Endothelial cell of coronary artery (primary cell): Measurements from ENCODE around the gene GUK1. TPM values are rescaled to one million over a fixed set of nuclear protein-coding genes. Genes with fewer than 3 reads are reported as not detected.

ENCODE experiments used
- total RNA-seq: library from RNA; depleted of rRNA; stranded (reverse); fragments of >200 nt; gene quantifications from 2 replicates; pipeline ENCODE4 v1.2.3, GENCODE V29; 2014

The GUK1 gene
- 472 and 568 TPM in 2 replicates for total RNA-seq

GRCh38 chr1:228139931-228140723 lies at the start of gene GUK1:
Gene GUK1, plus strand, starts transcription at chr1:228140279. Its CDS starts 24 bp downstream, at chr1:228140303.

DNA sequence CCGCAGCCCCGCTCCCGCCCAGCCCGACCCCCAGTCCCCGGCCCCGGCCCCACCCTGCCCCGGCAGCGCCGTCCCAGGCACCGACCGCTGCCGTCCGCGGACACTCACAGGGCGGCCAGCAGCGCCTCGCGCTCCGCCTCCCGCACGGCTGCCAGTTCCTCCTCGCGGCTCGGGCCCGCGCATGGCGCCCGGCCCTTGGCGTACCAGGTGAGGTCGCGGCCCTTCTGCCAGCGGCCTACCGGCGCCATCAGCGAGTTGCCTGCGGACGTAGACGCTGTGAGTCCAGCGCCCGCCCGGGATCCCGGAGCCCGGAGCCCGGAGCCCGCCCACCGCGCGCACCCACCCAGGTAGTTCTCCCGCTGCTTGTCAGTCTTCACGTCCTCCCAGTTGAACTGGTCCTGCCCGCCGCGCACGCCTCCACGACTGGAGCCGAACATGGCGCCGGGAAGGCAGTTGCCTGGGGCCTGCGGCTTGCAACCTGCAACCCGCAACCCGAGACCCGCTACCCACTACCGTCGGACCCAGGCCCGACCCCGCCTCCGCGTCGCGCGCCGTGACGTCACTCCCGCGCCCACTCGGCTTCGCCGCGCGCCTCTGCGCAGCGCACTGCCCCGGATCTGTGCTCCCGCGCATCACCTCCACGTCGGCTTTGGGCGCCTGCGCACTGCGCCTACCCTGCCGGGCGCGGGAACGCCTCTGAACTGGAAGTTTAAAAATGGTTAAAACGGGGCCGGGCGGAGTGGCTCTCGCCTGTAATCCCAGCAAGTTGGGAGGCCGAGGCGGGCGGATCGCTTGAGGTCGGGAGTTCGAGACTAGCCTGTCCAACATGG lies 37.1 kb upstream of the GUK1 start, which contains the start of gene C1orf35:
C1orf35 (minus strand) TSS at position 535 of the 830 bp plus-strand sequence; CDS start at position 437, 98 bp downstream.

DNA sequence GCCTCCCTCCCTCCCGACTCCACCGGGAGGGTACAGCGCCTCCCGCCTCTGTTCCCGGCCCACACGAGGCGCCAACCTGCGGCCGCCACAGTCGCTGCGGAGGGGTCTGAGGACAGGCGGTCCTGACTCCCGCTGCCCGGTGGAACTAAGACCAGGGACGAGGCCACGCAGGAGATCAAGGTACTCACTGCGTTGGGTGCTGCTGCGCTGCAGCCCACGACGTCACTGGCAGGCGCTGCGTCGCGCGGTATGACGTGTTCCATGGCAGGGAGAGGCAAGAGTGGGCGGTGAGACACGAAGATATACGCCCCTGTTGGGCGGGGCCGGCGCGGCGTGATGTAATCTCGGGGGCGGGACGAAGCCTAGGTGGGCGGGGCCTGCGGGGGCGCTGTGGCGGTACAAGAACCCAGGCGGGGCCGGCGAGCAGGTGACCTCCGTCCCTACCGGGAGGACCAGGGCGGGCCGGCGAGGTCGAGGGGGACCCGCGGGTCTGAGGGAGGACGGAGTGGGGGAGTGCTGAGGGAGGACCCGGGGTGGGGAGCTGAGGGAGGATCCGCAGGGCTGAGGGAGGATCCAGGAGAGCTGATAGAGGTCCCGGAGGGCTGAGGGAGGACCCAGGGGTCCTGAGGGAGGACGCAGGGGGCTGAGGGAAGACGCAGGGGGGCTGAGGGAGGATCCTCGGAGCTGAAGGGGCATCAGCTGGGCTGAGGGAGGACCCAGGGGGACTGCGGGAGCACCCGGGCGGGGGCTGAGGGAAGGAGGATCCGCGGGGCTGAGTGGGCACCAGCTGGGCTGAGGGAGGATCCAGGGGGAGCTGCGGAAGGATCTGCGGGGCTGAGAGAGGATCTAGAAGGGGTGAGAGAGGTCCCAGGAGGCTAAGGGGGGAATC lies 30.8 kb upstream of the GUK1 start, which contains the start of gene MRPL55:
MRPL55 (minus strand) TSS at position 227 of the 889 bp plus-strand sequence. CDS start 1,039 bp downstream, outside the sequence.

GRCh38 chr1:228149406-228150119 lies 9.5 kb downstream of the GUK1 start, which contains the start of gene GJC2:
Gene GJC2, plus strand, starts transcription at chr1:228149930. Its CDS starts 7,829 bp downstream, at chr1:228157759.

GRCh38 chr1:228165372-228166169 lies 25.5 kb downstream of the GUK1 start, which contains the start of gene IBA57:
Gene IBA57, plus strand, starts transcription at chr1:228165804. Its CDS starts 13 bp downstream, at chr1:228165817.

Other genes starting within 250 kb of the GUK1 start
- 1.3 and 4.4 TPM in 2 replicates for gene WNT9A, start 192.3 kb upstream of the GUK1 start, total RNA-seq
- not detected in 2 replicates for gene WNT3A, start 133.3 kb upstream of the GUK1 start, total RNA-seq
- gene ARF1, start 57.6 kb upstream of the GUK1 start, total RNA-seq: 270 and 290 TPM in 2 replicates
- 9.2 and 10.7 TPM in 2 replicates for gene C1orf35, start 37.0 kb upstream of the GUK1 start, total RNA-seq
- 61.8 and 63.3 TPM in 2 replicates for gene MRPL55, start 31.0 kb upstream of the GUK1 start, total RNA-seq
- gene GJC2, start 9.7 kb downstream of the GUK1 start, total RNA-seq: 1.2 and 3.9 TPM in 2 replicates
- 4.5 and 5.5 TPM in 2 replicates for gene IBA57, start 25.5 kb downstream of the GUK1 start, total RNA-seq
- 2.2 and 3.5 TPM in 2 replicates for gene OBSCN, start 67.8 kb downstream of the GUK1 start, total RNA-seq